ENCODE data around the gene ERLEC1.
A peak's percentile ranks its signal among the peaks of the same experiment; 100 is the strongest.

ERLEC1 gene

DNA sequence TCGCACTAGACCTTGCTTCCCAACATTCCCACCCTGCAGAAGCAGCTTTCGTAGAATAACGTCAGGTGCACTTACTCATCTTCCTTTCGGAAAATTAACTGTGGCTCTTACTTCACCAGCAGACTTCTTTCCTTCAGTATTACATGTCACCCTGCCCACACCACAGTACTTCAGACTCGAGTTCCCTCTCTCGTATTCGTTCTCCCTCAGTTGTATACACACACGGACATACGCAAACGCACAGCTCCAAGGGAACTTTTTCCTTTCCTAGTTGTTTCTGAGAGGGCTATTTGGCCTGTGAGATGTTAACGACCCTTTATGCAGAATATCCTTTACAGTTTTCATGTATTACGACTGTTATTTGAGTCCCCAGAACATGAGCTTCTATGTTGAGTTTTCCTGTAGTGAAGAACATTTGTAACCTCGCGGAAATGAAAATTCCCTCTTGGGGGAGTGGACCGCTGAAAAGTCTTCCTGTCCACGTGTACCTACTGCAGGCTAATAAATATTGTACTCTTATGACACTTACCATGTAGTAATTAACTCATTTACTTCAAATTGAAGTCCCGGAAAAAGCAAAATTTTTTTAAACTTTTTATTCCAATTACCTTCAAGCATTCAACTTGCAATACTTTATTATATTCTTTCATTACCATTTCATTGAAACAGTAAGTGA is 908 bp downstream of the ERLEC1 start:
- in situ Hi-C loops (cut with HindIII; ENCODE audit: low sequenced_read_pairs) = no loop called here
- no peak for DNase-seq (ENCODE audit: low read depth)
- H3K4me3 ChIP-seq (ENCODE audit: low read depth, low read length) = peak overlapping the region; percentile 88
- TF ChIP-seq, protein P1, sequence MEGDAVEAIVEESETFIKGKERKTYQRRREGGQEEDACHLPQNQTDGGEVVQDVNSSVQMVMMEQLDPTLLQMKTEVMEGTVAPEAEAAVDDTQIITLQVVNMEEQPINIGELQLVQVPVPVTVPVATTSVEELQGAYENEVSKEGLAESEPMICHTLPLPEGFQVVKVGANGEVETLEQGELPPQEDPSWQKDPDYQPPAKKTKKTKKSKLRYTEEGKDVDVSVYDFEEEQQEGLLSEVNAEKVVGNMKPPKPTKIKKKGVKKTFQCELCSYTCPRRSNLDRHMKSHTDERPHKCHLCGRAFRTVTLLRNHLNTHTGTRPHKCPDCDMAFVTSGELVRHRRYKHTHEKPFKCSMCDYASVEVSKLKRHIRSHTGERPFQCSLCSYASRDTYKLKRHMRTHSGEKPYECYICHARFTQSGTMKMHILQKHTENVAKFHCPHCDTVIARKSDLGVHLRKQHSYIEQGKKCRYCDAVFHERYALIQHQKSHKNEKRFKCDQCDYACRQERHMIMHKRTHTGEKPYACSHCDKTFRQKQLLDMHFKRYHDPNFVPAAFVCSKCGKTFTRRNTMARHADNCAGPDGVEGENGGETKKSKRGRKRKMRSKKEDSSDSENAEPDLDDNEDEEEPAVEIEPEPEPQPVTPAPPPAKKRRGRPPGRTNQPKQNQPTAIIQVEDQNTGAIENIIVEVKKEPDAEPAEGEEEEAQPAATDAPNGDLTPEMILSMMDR (IDR thresholded peaks at IDR 0.05; ENCODE audit: low read depth, low read length, missing control alignments) = no peak

DNA sequence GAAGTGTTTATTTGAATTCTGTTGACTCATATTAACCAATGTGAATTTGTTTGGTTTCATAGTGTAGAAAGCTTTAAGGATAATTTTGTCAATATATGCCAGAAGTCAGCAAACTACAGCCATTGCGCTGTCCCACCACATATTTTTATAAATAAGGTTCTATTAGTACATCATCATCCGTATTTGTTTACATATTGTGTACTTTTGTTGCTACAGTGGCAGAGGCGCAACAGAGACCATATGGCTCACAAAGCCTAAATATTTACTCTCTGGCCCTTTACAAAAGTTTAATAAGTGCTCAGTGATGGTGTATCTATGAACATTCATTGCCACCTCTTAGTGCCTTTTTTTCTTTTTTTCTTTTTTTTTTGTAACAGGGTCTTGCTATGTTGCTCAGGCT is 6.4 kb downstream of the ERLEC1 start:
- TF ChIP-seq, protein P1 (IDR thresholded peaks at IDR 0.05; ENCODE audit: low read depth, low read length, missing control alignments) = no peak
- DNase-seq (ENCODE audit: low read depth) = no peak
- H3K4me3 ChIP-seq (ENCODE audit: low read depth, low read length) = no peak overlapping the region
- in situ Hi-C loops (cut with HindIII; ENCODE audit: low sequenced_read_pairs) = no loop called here

DNA sequence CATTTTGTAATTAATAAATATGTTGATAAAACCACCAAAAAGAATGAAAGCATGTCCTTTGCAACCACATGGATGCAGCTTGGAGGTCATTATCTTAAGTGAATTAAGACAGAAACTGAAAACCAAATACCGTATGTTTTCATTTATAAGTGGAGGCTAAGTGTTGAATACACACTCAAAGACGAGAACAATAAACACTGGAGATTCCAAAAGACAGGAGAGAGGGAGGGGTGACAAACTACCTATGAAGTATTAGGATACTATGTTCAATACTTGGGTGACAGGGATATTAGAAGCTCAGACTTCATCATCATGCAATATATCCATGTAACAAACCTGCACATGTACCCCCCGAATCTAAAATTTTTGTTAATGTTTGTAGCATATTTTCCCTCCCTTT is 7.0 kb downstream of the ERLEC1 start:
- in situ Hi-C loops (cut with HindIII; ENCODE audit: low sequenced_read_pairs) = no loop called here
- DNase-seq (ENCODE audit: low read depth) = no peak
- H3K4me3 ChIP-seq (ENCODE audit: low read depth, low read length) = no peak overlapping the region
- TF ChIP-seq, protein P1 (IDR thresholded peaks at IDR 0.05; ENCODE audit: low read depth, low read length, missing control alignments) = no peak

DNA sequence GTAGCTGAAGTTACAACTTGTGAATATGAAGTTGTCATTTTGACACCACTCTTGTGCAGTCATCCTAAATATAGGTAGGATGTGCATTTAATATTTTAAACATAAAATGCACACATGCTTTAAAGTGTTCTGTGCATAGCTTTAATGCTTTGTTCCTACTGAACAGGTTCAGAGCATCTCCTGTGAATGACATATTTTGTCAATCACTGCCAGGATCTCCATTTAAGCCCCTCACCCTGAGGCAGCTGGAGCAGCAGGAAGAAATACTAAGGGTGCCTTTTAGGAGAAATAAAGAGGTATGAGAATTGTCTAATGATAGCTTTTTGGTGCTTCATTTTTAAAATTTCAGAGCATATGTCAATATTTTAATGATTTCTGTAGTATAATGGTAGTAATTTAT is 14.7 kb downstream of the ERLEC1 start:
- no peak for DNase-seq (ENCODE audit: low read depth)
- in situ Hi-C loops (cut with HindIII; ENCODE audit: low sequenced_read_pairs) = no loop called here
- TF ChIP-seq, protein P1 (IDR thresholded peaks at IDR 0.05; ENCODE audit: low read depth, low read length, missing control alignments) = no peak
- H3K4me3 ChIP-seq (ENCODE audit: low read depth, low read length) = no peak overlapping the region

DNA sequence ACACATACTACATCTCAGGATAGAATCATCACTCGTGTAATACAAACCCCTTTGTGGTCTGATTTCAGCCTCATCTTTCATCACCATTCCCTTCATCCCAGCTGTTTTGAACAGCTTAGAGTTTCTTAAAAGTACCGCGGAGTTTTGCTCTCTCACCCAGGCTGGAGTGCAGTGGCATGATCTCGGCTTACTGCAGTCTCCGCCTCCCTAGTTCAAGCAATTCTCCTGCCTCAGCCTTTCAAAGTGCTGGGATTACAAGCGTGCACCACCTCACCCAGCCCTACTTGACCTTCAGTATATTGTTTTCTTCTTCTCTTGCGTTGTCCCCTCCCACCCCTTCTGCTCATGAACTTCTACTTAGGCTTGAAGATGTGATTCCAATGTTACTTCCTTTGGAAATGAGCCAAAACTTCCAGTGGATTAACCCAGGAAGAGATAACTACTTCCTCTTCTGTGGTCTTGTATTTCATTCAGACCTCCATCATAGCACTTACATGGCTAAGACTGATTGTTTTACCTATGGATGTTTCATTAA is 15.8 kb downstream of the ERLEC1 start:
- no peak for DNase-seq (ENCODE audit: low read depth)
- in situ Hi-C loops (cut with HindIII; ENCODE audit: low sequenced_read_pairs) = no loop called here
- no peak overlapping the region for H3K4me3 ChIP-seq (ENCODE audit: low read depth, low read length)
- TF ChIP-seq, protein P1 (IDR thresholded peaks at IDR 0.05; ENCODE audit: low read depth, low read length, missing control alignments) = no peak

DNA sequence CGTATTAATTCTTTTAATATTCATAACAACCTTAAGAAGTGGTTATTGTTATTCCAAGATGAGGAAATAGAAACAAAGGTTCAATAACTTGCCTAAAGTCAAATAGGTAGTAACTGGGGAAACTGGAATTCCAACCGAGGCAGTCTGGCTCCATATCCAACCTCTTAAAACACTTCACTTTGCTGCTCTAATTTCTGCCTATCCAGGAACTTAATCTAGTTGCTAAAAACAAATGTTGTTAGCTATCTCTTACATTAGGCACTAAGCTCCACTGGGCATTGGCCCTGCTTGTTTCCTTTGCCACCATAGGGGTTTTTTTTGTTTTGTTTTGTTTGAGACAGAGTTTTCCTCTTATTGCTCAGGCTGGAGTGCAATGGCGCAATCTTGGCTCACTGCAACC is 24.8 kb downstream of the ERLEC1 start:
- in situ Hi-C loops (cut with HindIII; ENCODE audit: low sequenced_read_pairs) = no loop called here

More for the DNA sequence above, 24.8 kb downstream of the ERLEC1 start:
- H3K4me3 ChIP-seq (ENCODE audit: low read depth, low read length) = no peak overlapping the region
- no peak for DNase-seq (ENCODE audit: low read depth)
- TF ChIP-seq, protein P1 (IDR thresholded peaks at IDR 0.05; ENCODE audit: low read depth, low read length, missing control alignments) = no peak

All from astrocyte of the cerebellum (primary cell).